Activated T-helper 1 cell treated with Interleukin-2 at 50 U/mL for 16 hours (primary cell): Measurements from ENCODE around the gene ELMO1.

Experiments
- DNase-seq: peaks from one replicate; pipeline ENCODE4 v3.0.0-alpha.2; 2020; ENCODE audit warnings: low read depth

ELMO1 gene

GRCh38 chr7:37093257-37093656 is 355.4 kb downstream of the ELMO1 start:
- DNase-seq: no peak

DNA sequence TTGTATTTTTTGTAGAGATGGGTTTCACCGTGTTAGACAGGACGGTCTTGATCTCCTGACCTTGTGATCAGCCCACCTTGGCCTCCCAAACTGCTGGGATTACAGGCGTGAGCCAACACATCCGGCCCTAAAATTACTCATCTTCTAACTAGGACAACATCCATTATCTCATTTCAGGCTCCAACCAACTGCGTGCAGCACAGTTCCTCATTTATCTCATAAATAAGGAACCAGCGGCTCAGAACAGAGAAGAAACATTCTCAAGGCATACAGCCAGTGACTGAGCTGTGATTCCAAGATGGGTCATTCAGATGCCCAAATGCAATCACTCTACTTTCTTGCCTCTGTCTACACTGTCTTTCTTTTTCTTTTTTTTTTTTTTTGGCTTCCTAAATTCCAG is 356.1 kb downstream of the ELMO1 start:
- no peak for DNase-seq

GRCh38 chr7:37089972-37090371 is 358.7 kb downstream of the ELMO1 start:
- no peak for DNase-seq

- no peak for DNase-seq
Observed at GRCh38 chr7:37085600-37085999, 363.1 kb downstream of the ELMO1 start.

DNA sequence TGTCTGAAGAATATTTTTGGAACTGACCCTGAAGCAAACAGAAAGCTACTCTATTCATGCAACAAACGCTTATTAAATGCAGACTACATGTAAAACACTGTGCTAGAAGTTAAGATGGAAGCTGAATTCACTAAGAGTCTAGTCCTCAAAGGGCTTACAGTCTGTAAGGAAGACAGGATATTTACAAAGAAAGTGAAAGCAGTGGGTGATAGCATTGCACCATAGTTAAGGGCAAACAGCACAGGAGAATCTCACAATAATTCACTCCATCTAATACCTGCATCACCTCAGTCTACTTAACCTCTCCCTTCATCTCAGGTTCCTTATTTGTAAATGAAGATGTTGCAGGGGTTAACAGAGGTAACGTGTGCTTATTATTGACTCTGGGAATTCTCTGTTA is 364.4 kb downstream of the ELMO1 start:
- DNase-seq: no peak

- DNase-seq: no peak
Observed at GRCh38 chr7:37083311-37084096, 365.2 kb downstream of the ELMO1 start.

DNA sequence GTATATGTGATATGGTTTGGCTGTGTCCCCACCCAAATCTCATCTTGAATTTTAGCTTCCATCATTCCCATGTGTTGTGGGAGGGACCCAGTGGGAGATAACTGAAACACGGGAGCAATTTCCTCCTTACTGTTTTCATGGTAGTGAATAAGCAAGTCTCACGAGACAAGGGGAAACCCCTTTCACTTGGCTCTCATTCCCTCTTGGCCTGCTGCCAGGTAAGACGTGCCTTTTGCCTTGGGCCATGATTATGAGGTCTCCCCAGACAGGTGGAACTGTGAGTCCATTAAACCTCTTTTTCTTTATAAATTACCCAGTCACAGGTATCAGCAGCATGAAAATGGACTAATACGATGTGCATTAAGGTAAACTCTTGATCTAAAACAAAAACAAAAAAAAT is 367.2 kb downstream of the ELMO1 start:
- DNase-seq: no peak

GRCh38 chr7:37079420-37079819 is 369.2 kb downstream of the ELMO1 start:
- DNase-seq: no peak

GRCh38 chr7:37076668-37077067 is 372.0 kb downstream of the ELMO1 start:
- DNase-seq: no peak

- no peak for DNase-seq
Observed at GRCh38 chr7:37074370-37074769, 374.3 kb downstream of the ELMO1 start.

GRCh38 chr7:37071124-37071523 is 377.5 kb downstream of the ELMO1 start:
- DNase-seq: no peak

DNA sequence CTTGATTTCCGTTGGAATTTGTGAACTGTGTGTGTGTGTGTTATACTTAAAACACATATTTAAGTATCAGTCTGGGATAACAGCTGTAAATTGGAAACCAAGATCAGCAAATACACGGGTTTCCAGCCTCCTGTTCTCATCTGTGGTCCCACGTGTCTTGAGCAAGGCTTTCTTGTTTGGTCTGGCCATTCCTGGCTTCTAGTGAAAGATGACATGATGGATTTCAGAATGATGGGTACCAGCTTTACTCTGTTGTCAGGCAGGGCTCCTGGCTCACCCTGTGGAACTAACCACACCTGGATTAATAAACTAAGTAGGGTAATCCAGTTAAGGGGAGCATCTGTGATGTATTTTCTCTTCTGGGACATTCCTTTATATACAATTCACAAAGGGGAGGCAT is 378.2 kb downstream of the ELMO1 start:
- DNase-seq: no peak

- DNase-seq: no peak
Observed at GRCh38 chr7:37070031-37070430, 378.6 kb downstream of the ELMO1 start.

GRCh38 chr7:37069336-37069735 is 379.3 kb downstream of the ELMO1 start:
- no peak for DNase-seq

- no peak for DNase-seq
Observed at GRCh38 chr7:37068902-37069301, 379.8 kb downstream of the ELMO1 start.

DNA sequence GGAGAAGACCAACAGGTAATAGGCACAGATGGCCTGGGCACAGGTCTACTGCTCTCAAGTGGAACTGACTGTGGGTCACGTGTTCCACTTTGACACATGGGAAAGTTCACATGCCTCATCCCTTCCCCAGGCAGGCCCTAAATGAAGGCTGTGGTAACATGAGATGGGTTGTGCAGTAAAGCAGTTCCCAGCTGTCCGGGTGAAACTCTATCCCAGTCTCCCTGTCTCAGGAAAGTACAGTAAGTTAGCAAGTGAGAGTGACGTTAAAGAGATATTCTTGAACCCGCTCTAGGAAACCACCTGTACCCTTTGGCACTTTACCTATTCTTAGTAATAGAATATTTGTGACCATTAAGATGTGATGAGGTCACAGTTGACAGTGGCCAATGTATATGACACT is 380.6 kb downstream of the ELMO1 start:
- no peak for DNase-seq

DNA sequence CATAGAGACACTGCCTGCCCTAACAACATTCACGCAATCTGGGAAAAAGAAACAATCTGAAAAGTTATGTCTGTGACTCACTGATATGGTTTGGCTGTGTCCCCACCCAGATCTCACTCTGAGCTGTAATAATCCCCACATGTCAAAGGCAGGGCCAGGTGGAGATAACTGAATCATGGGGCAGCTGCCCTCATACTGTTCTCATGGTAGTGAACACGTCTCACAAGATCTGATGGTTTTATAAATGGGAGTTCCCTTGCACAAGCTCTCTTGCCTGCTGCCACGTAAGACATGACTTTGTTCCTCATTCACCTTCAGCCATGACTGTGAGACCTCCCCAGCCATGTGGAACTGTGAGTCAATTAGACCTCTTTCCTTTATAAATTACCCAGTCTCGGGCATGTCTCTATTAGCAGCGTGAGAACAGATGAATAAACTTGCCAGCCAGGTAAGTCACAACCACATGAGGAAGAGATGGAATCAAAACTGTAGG is 382.8 kb downstream of the ELMO1 start:
- no peak for DNase-seq

DNA sequence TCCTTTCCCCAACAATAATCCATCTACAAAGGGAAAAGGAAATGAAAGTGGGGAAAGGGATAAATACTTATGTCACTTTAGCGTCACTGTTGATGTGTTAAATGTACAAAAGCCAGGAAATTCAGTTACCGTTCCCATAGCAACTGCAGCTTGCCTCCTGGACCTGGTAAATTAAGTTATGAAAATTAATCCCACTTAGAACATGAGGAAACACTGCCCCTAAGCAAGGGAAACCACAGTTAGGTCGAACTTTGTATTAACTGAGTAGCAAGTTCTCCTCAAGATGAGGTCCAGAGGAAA is 386.2 kb downstream of the ELMO1 start:
- no peak for DNase-seq

DNA sequence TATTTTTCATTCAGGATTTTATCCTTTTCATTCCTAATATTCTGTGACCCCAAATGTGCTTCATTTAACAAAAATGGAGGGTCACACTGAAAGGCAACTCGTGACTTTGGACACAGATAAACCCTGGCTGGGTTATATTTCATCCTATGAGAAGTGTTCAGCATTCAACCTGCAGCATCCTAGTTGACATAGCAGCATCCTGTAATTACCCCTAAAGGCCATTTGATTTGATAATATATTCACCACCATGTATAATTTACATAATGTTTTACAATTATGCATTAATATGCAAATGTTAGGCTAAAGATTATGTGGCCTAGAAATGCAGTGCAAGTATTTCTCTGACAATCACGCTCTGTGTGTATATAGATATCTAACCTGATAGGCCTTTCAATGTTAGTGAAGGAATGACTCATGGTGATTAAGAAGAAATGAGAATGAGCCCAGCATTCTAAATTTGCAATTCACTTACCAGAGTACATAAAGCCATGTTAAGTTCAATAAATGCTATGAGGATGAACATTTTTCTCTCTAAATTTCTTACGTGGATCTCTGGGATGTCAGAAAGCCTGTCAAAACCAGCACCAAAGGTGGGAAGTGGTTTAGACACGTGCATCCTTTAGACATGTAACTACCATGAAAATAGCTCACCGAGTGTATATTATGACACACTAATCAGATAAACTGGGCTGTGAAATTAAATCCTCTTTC is 386.7 kb downstream of the ELMO1 start:
- DNase-seq: no peak

GRCh38 chr7:37056234-37056912 is 392.3 kb downstream of the ELMO1 start:
- DNase-seq: no peak

DNA sequence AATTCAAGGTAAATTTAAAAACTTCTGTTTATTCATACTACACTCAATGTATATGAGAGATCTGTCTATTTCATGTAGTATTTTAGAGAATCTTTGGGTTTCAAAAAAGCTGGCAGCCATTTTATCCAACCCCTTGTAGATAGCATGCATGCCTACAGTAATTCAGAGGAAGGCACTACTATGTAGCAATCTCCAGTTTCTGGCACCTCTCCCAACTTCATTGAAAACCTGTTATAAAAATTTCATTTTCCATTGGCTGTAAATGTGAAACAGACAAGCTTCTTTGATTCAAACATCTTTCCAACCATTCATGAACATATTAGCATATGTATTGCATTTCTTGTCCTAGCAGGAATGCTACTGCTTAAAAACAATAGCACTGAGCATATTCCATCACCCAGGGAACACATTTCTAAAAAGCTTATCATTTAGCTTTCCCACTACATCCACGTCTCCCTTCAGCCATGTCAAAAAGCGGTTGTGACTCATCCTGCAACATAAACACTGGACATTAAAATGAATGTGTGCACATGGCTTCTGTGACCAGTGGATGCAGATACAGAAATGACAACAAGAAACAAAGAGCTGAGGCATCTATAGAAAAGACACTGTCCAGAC is 393.9 kb downstream of the ELMO1 start:
- DNase-seq: no peak

GRCh38 chr7:37052705-37053104 is 396.0 kb downstream of the ELMO1 start:
- no peak for DNase-seq

GRCh38 chr7:37050801-37051200 is 397.9 kb downstream of the ELMO1 start:
- no peak for DNase-seq
